SU-DHL-6 (cell line): ENCODE data around the gene ZNF462.

Experiments
- CTCF ChIP-seq: fragments of 200-600 bp; sonication (generic); IDR thresholded peaks from one replicate; pipeline ENCODE4 v1.5.1; 2017; ENCODE audit warnings: antibody characterized with exemption, mild to moderate bottlenecking, low read length, moderate library complexity; ENCODE audit not compliant: insufficient read depth, poor library complexity, severe bottlenecking
- EZH2phosphoT487 ChIP-seq: fragments of 200-600 bp; sonication (generic), shearing (Covaris generic); conservative IDR thresholded peaks from 2 replicates; pipeline ENCODE4 v1.6.1; 2018; ENCODE audit warnings: mild to moderate bottlenecking, antibody characterized with exemption, low read length, moderate library complexity, mixed read lengths

GRCh38 chr9:106913276-106913675, 50.3 kb downstream of the ZNF462 start:
- TF ChIP-seq CTCF: no peak
- no peak for TF ChIP-seq EZH2phosphoT487
